Measurements from ENCODE around the gene IFITM10.

Gene IFITM10

DNA sequence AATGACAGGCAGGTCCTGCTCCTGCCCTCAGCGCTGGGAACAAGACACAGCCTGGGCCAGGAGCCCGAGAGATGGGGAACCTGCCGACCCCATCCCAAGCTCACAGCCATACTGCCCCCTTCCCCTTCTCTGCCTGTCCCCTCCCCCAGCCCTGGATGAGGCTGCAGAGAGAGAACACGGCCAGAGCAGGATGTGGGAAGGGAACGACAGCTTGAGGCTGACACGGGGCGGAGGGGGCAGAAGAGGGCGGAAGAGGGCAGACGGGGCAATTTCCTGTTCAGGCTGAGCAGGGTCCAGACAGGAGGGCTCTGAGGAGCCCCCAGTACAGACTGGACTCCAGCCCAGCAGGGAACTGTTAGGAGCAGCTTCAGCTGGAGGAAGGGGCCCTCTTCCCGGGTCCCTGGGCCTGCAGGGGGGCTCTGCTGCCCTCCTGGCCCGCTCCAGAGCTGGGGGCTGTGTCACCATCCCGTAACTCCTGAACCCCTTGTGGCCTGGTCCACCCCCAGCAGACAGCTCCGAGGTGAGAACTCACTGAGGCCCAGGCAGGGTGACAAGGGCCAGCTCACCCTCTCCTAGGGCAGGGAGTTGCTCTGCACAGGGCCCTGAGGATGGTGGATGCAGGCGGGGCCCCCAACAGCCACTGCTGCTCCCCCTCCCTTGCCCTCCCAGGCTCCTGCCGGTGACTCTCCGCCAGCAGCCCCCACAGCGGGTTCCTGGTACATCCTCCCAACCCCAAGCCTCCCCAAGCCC, 7.6 kb upstream of the IFITM10 start:
- H3K36me3 ChIP-seq (ENCODE audit: control insufficient read depth, insufficient read depth, low read length) = peaks cover 26% of the 10 kb centered on the region
- H3K4me1 ChIP-seq (ENCODE audit: control insufficient read depth, insufficient read depth, low read length) = peaks cover 6% of the 10 kb centered on the region
- no peak overlapping the region for H3K9ac ChIP-seq (ENCODE audit: low read length)
- no peaks in the 10 kb centered on the region for H3K27me3 ChIP-seq (ENCODE audit: control insufficient read depth, insufficient read depth, low read length)
- H3K4me3 ChIP-seq (ENCODE audit: low read length) = no peak overlapping the region
- H3K27ac ChIP-seq (ENCODE audit: low read depth, low read length) = no peak overlapping the region

GRCh38 chr11:1756791-1757771, 6.7 kb upstream of the IFITM10 start:
- H3K9ac ChIP-seq (ENCODE audit: low read length) = no peak overlapping the region
- H3K4me1 ChIP-seq (ENCODE audit: control insufficient read depth, insufficient read depth, low read length) = no peaks in the 10 kb centered on the region
- H3K36me3 ChIP-seq (ENCODE audit: control insufficient read depth, insufficient read depth, low read length) = peaks cover 26% of the 10 kb centered on the region
- H3K27me3 ChIP-seq (ENCODE audit: control insufficient read depth, insufficient read depth, low read length) = no peaks in the 10 kb centered on the region
- H3K27ac ChIP-seq (ENCODE audit: low read depth, low read length) = no peak overlapping the region
- H3K4me3 ChIP-seq (ENCODE audit: low read length) = no peak overlapping the region

GRCh38 chr11:1755692-1756561, 5.5 kb upstream of the IFITM10 start:
- H3K36me3 ChIP-seq (ENCODE audit: control insufficient read depth, insufficient read depth, low read length) = peaks cover 22% of the 10 kb centered on the region
- no peaks in the 10 kb centered on the region for H3K27me3 ChIP-seq (ENCODE audit: control insufficient read depth, insufficient read depth, low read length)
- no peak overlapping the region for H3K9ac ChIP-seq (ENCODE audit: low read length)
- no peaks in the 10 kb centered on the region for H3K4me1 ChIP-seq (ENCODE audit: control insufficient read depth, insufficient read depth, low read length)
- no peak overlapping the region for H3K4me3 ChIP-seq (ENCODE audit: low read length)
- no peak overlapping the region for H3K27ac ChIP-seq (ENCODE audit: low read depth, low read length)

DNA sequence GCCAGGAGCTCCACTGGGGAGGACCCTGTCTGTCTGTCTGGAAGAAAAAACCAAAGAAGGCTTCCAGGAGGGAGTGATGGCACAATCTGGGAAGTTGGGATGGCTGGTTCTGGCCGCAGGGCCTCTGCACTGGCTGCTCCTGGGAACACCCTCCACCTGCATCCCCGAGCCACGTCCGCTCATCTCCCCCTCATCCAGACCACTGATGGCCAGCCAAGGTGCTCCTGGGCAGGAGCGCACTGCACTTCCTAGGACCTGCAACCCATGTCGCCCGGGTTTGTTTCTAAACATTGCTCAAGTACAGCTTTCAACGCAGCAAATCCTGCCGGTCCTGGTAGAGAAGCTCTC, 4.9 kb upstream of the IFITM10 start:
- Histone ChIP-seq H3K27me3 (ENCODE audit: control insufficient read depth, insufficient read depth, low read length) (peaks cover 2% of the 10 kb centered on the region), H3K4me1 (ENCODE audit: control insufficient read depth, insufficient read depth, low read length) (no peaks in the 10 kb centered on the region), H3K9ac (ENCODE audit: low read length) (no peak overlapping the region), H3K27ac (ENCODE audit: low read depth, low read length) (no peak overlapping the region), H3K4me3 (ENCODE audit: low read length) (no peak overlapping the region), H3K36me3 (ENCODE audit: control insufficient read depth, insufficient read depth, low read length) (peaks cover 20% of the 10 kb centered on the region)

DNA sequence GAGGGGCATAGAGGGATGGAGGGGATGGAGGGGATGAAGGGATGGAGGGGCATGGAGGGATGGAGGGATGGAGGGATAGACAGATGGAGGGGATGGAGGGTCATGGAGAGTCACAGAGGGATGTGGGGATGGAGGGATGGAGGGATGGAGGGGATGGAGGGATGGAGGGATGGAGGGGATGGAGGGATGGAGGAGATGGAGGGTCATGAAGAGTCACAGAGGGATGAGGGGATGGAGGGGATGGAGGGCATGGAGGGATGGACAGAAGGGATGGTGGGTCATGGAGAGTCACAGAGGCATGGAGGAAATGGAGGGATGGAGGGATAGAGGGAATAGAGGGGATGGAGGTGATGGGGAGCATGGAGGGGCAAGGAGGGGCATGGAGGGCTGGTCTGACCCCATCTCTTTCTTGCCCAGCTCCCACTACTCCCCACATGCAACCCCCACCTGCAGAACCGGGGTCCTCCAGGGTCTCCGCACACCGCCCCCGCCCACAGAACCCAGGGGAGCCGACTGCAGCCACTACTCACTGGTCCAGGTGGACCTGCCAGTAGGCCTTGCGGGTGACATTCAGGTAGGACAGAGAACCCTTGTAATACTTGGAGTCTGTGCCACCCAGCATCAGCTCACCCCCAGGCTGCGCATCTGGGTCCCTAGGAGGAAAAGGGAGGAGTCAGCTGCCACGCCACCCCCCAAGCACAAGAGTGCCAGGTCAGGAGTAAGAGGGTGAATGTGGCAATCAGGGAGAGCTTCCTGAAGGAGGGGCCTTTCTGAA, 4.2 kb upstream of the IFITM10 start:
- H3K4me1 ChIP-seq (ENCODE audit: control insufficient read depth, insufficient read depth, low read length) = no peaks in the 10 kb centered on the region
- no peak overlapping the region for H3K27ac ChIP-seq (ENCODE audit: low read depth, low read length)
- peaks cover 20% of the 10 kb centered on the region for H3K36me3 ChIP-seq (ENCODE audit: control insufficient read depth, insufficient read depth, low read length)
- no peak overlapping the region for H3K4me3 ChIP-seq (ENCODE audit: low read length)
- H3K9ac ChIP-seq (ENCODE audit: low read length) = no peak overlapping the region
- H3K27me3 ChIP-seq (ENCODE audit: control insufficient read depth, insufficient read depth, low read length) = peaks cover 8% of the 10 kb centered on the region

DNA sequence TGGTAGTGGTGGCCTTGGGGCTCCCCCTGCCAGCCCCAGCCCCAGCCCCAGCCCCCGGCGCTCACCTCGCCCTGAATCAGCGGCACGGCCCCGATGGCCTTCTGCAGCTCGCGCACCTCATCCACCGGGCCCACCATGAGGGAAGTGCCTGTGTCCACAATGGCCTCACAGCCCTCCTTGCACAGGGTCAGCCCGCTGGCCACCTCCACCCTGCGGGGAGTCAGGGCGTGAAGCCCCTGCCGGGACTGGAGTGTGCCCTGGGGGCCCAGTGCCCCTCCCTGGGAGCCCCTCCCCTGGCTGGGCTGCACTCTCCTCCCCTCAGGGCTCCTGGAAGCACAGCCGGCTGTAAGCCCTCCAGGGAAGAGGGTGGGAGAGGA, 3.5 kb upstream of the IFITM10 start:
- Histone ChIP-seq H3K27ac (ENCODE audit: low read depth, low read length) (no peak overlapping the region), H3K9ac (ENCODE audit: low read length) (no peak overlapping the region), H3K4me1 (ENCODE audit: control insufficient read depth, insufficient read depth, low read length) (no peaks in the 10 kb centered on the region), H3K27me3 (ENCODE audit: control insufficient read depth, insufficient read depth, low read length) (peaks cover 10% of the 10 kb centered on the region), H3K36me3 (ENCODE audit: control insufficient read depth, insufficient read depth, low read length) (peaks cover 16% of the 10 kb centered on the region), H3K4me3 (ENCODE audit: low read length) (no peak overlapping the region)

DNA sequence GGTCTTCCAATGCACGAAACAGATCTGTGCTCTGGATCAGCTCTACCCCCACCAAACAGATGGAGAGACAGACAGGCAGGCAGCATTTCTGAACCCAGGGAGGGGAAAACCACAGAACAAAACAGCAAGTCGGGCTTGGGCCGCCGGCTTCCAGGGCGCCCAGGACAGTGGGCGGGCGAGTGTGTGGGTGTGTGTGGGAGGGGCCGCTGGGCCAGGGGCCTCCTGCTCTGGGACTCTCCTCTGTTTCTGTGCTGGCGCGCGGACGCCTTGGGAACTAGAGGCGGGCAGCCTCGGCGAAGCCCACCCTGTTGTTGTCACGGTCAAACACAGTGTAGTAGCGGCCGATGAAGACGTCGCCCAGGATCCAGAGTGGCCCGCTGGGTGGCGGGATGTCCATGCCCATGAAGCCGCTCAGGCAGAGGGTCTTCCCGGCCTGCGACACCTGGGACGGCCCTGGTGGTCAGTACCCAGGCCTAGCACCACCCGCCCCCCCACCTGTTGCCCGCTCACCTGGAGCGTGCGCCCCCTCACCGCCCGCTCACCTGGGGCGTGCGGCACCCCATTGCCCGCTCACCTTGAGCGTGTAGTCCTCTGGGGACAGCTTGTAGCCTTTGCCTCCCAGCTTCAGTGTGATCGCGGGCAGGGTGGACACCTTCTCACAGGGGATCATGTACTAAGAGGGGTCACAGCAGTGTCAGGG, 3.0 kb upstream of the IFITM10 start:
- no peak overlapping the region for H3K4me3 ChIP-seq (ENCODE audit: low read length)
- H3K9ac ChIP-seq (ENCODE audit: low read length) = no peak overlapping the region
- H3K36me3 ChIP-seq (ENCODE audit: control insufficient read depth, insufficient read depth, low read length) = peaks cover 16% of the 10 kb centered on the region
- peaks cover 10% of the 10 kb centered on the region for H3K27me3 ChIP-seq (ENCODE audit: control insufficient read depth, insufficient read depth, low read length)
- H3K4me1 ChIP-seq (ENCODE audit: control insufficient read depth, insufficient read depth, low read length) = no peaks in the 10 kb centered on the region
- H3K27ac ChIP-seq (ENCODE audit: low read depth, low read length) = no peak overlapping the region

DNA sequence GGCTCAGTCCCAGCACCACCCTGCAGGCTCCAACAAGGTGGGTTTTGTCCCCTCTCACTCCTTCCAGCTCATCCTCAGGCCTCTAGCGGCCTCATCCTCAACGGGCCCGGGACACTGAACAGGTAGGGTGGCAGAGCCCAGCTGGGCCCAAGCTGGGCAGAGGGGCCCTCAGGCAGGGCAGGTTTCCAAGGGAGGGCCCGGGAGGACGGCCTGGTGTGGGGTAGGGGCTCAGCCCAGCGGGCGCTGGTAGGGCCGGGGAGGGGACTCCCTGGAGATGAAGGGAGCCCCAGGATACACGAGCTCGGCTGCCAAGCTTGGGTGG, 2.5 kb upstream of the IFITM10 start:
- Histone ChIP-seq H3K27me3 (ENCODE audit: control insufficient read depth, insufficient read depth, low read length) (peaks cover 10% of the 10 kb centered on the region), H3K4me1 (ENCODE audit: control insufficient read depth, insufficient read depth, low read length) (no peaks in the 10 kb centered on the region), H3K9ac (ENCODE audit: low read length) (no peak overlapping the region), H3K27ac (ENCODE audit: low read depth, low read length) (no peak overlapping the region), H3K36me3 (ENCODE audit: control insufficient read depth, insufficient read depth, low read length) (peaks cover 16% of the 10 kb centered on the region), H3K4me3 (ENCODE audit: low read length) (no peak overlapping the region)

DNA sequence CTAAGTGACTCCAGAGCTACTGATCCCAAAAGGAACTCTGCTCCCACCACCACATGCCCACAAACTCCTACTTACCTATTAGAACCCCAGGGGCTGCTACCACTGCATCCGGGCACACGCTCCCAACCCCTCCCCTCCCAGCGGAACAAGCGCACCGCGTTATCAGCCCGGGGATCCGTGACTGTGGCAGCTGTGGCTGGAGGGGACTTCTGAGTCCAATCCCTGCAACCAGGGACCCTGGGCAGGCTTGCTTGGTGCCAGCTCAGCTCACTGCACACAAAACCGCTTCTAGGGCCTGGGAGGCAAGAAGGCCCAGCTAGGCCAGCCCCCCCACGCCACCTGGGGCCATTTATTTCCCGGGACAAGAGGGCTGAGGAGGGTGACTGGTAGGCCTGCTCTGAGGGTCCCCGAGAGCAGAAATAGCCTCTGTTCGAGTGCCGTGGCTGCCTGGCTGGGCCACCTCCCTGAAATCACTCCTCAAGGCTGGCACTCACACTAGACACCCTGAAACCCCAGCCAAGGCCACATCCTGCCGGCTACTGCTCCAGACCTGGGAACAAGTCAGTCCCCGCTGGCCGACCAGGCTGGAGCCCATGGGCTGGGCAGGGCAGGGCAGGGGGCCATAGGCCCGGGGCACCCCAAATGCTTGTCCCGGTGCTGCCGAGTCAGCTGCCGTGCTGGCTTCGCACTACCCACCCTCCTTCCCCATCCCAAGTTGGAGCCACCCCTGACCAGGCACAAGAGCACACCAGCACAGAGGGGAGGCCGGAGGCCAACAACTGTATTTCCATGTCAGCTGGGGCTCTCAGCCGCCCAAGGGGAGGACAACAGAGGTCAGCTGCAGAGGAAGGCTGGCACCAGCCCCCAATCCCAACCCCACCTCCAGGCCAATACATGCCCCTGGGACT, 1.9 kb upstream of the IFITM10 start:
- Histone ChIP-seq H3K4me3 (ENCODE audit: low read length) (no peak overlapping the region), H3K4me1 (ENCODE audit: control insufficient read depth, insufficient read depth, low read length) (no peaks in the 10 kb centered on the region), H3K27me3 (ENCODE audit: control insufficient read depth, insufficient read depth, low read length) (peaks cover 10% of the 10 kb centered on the region), H3K27ac (ENCODE audit: low read depth, low read length) (no peak overlapping the region), H3K9ac (ENCODE audit: low read length) (no peak overlapping the region), H3K36me3 (ENCODE audit: control insufficient read depth, insufficient read depth, low read length) (peaks cover 12% of the 10 kb centered on the region)

- Histone ChIP-seq H3K9ac (ENCODE audit: low read length) (no peak overlapping the region), H3K36me3 (ENCODE audit: control insufficient read depth, insufficient read depth, low read length) (peaks cover 6% of the 10 kb centered on the region), H3K27ac (ENCODE audit: low read depth, low read length) (no peak overlapping the region), H3K4me1 (ENCODE audit: control insufficient read depth, insufficient read depth, low read length) (no peaks in the 10 kb centered on the region), H3K27me3 (ENCODE audit: control insufficient read depth, insufficient read depth, low read length) (peaks cover 10% of the 10 kb centered on the region), H3K4me3 (ENCODE audit: low read length) (no peak overlapping the region)
Observed at GRCh38 chr11:1751531-1751921, 1.1 kb upstream of the IFITM10 start.

Data from rectal smooth muscle tissue (tissue), 1 donor.